Astrocyte (in vitro differentiated cells and primary cell): Measurements from ENCODE around the gene FAM3D. TPM values are rescaled to one million over a fixed set of nuclear protein-coding genes. Genes with fewer than 3 reads are reported as not detected.

Source experiments
- total RNA-seq: library from RNA; stranded (reverse); gene quantifications from 2 replicates; pipeline ENCODE4 v1.2.1, GENCODE V29; 2021

The FAM3D gene
- total RNA-seq, 1 donor from 2014 or later, result not detected

Other genes with a start within 250 kb of the FAM3D start
- gene PDHB, start 232.9 kb downstream of the FAM3D start, total RNA-seq, result 87.7 and 95.7 TPM in 2 replicates
- 7.9 and 10.0 TPM in 2 replicates for gene KCTD6, start 174.7 kb downstream of the FAM3D start, total RNA-seq
- 2.2 and 2.7 TPM in 2 replicates for gene ACOX2, start 129.6 kb downstream of the FAM3D start, total RNA-seq
- not detected in 2 replicates for gene FAM107A, start 89.4 kb downstream of the FAM3D start, total RNA-seq